SU-DHL-6 (cell line): ENCODE data around the gene PPM1H.
"Not testable (repeated sequence)": the region's sequence is repeated elsewhere in the genome, so short reads cannot be mapped to it uniquely, and the experiment has no call there.

Source experiments
- H2AFZ ChIP-seq: fragments of 200-600 bp; sonication (generic); 2 replicates; pipeline ENCODE4 v1.6.1; 2014; ENCODE audit warnings: low read depth, mild to moderate bottlenecking, moderate library complexity, mixed read lengths, antibody characterized with exemption, low read length; ENCODE audit not compliant: severe bottlenecking
- H3F3A ChIP-seq: fragments of 200-600 bp; shearing (Covaris generic); 2 replicates; pipeline ENCODE4 v1.6.0; 2016; ENCODE audit warnings: antibody characterized with exemption, mild to moderate bottlenecking; ENCODE audit not compliant: insufficient read depth
- H3K27ac ChIP-seq: fragments of 200-600 bp; sonication (generic); 2 replicates; pipeline ENCODE4 v1.5.1; 2016; ENCODE audit warnings: low read depth, mild to moderate bottlenecking, low read length, moderate library complexity, mixed read lengths
- H3K27me3 ChIP-seq: fragments of 200-600 bp; sonication (generic), shearing (Covaris generic); 2 replicates; pipeline ENCODE4 v1.6.0; 2014; ENCODE audit warnings: mild to moderate bottlenecking, low read length
- H3K36me3 ChIP-seq: fragments of 200-600 bp; sonication (generic); 2 replicates; pipeline ENCODE4 v1.6.1; 2014; ENCODE audit warnings: mild to moderate bottlenecking, low read length, mixed read lengths
- H3K4me2 ChIP-seq: fragments of 300-600, 200-600 bp; shearing (Covaris generic), sonication (generic); 2 replicates; pipeline ENCODE4 v1.6.0; 2014; ENCODE audit warnings: low read length, low read depth, mild to moderate bottlenecking; ENCODE audit not compliant: poor library complexity, severe bottlenecking
- H3K4me3 ChIP-seq: fragments of 200-600 bp; sonication (generic); 2 replicates; pipeline ENCODE4 v1.5.1; 2014; ENCODE audit warnings: antibody characterized with exemption, low read length, mild to moderate bottlenecking, mixed read lengths; ENCODE audit not compliant: insufficient read depth, poor library complexity, severe bottlenecking
- H3K79me2 ChIP-seq: fragments of 200-600 bp; sonication (generic); 2 replicates; pipeline ENCODE4 v1.6.1; 2014; ENCODE audit warnings: mild to moderate bottlenecking, low read length, moderate library complexity; ENCODE audit not compliant: insufficient read depth
- H3K9ac ChIP-seq: fragments of 200-600 bp; sonication (generic); 2 replicates; pipeline ENCODE4 v1.7.0; 2014; ENCODE audit warnings: mild to moderate bottlenecking, low read length
- H3K9me2 ChIP-seq: fragments of 200-600 bp; sonication (generic); replicated peaks from 2 replicates; pipeline ENCODE4 v1.6.1; 2014; ENCODE audit warnings: low read length; ENCODE audit not compliant: insufficient read depth
- H3K9me3 ChIP-seq: fragments of 200-600 bp; sonication (generic); 2 replicates; pipeline ENCODE4 v1.6.1; 2014; ENCODE audit warnings: low read length, mixed read lengths; ENCODE audit not compliant: insufficient read depth
- H4K20me1 ChIP-seq: fragments of 200-600 bp; sonication (generic); 2 replicates; pipeline ENCODE4 v1.6.1; 2014; ENCODE audit warnings: low read depth, mild to moderate bottlenecking, antibody characterized with exemption, low read length, moderate library complexity, mixed read lengths
- CTCF ChIP-seq: fragments of 200-600 bp; sonication (generic); IDR thresholded peaks from one replicate; pipeline ENCODE4 v1.5.1; 2017; ENCODE audit warnings: antibody characterized with exemption, mild to moderate bottlenecking, low read length, moderate library complexity; ENCODE audit not compliant: insufficient read depth, poor library complexity, severe bottlenecking
- EZH2phosphoT487 ChIP-seq: fragments of 200-600 bp; sonication (generic), shearing (Covaris generic); conservative IDR thresholded peaks from 2 replicates; pipeline ENCODE4 v1.6.1; 2018; ENCODE audit warnings: mild to moderate bottlenecking, antibody characterized with exemption, low read length, moderate library complexity, mixed read lengths

The PPM1H gene

DNA sequence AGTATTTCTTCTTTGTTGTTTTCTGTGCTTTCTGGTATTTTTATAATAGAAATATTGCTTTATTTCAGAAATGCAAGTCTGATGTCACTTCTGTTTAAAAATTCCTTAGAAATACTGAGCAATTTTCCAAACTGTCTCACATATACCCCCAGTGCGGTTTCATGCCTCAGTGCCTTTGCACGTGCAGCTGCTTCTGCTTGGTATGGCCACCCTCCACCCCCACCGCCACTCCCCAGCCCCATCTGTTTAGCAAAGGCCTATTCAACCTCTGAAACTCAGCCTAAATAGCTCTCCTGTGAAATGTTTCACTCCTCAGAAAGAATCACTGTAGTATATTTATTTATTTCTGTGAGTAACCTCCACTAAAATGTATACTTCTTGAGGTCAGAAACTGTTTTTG lies 52.3 kb downstream of the PPM1H start:
- no peak for TF ChIP-seq CTCF
- TF ChIP-seq EZH2phosphoT487, result no peak
- Histone ChIP-seq H3K9me2 (no peaks in the 10 kb centered on the region), H2AFZ (no peak overlapping the region), H3K4me3 (no peak overlapping the region), H3K27me3 (no peaks in the 10 kb centered on the region), H3K36me3 (no peaks in the 10 kb centered on the region), H3K4me2 (no peak overlapping the region), H3F3A (no peaks in the 10 kb centered on the region), H3K79me2 (no peaks in the 10 kb centered on the region), H3K9me3 (no peaks in the 10 kb centered on the region), H3K9ac (no peak overlapping the region), H4K20me1 (no peaks in the 10 kb centered on the region), H3K27ac (no peak overlapping the region)

DNA sequence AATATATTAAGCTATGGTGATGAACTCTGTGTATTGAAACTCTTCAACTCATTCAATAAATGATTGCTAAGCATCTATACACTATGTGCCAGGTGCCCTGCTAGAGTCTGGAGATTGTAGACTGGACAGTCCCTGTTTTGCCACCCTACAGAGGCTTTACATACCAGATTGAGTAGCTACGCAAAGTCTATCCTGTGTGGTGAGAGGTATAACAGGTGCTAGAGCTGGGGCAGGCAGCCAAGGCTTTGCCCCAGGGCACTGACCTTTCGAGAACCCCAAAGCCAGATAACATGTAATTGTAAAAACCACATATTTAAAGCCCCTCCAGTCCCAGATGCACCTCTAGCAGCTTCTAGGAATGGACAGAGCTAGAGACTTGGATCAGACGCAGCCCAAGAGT lies 52.8 kb downstream of the PPM1H start:
- Histone ChIP-seq H3K79me2 (no peaks in the 10 kb centered on the region), H3K4me3 (no peak overlapping the region), H3K9me3 (no peaks in the 10 kb centered on the region), H3K9me2 (no peaks in the 10 kb centered on the region), H3K36me3 (no peaks in the 10 kb centered on the region), H3K4me2 (no peak overlapping the region), H3K27ac (no peak overlapping the region), H4K20me1 (no peaks in the 10 kb centered on the region), H2AFZ (no peak overlapping the region), H3K27me3 (no peaks in the 10 kb centered on the region), H3K9ac (no peak overlapping the region), H3F3A (no peaks in the 10 kb centered on the region)
- no peak for TF ChIP-seq EZH2phosphoT487

DNA sequence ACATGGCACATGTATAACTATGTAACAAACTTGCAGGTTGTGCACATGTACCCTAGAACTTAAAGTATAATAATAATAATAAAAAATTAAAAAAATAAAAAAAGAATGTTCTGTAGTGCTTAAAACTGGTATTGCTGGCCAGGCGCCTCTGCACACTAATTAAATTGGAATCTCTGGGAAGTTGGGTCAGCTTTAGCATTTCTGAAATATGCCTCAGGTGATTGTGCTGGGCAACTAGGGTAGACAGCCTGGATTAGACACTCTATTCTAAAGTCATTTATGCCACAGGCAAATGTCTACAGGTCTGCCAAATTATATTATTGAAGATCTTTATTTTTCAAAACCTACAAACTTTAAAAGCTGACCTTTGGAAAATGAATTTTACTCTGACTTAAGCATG lies 55.3 kb downstream of the PPM1H start:
- no peaks in the 10 kb centered on the region for H3F3A ChIP-seq

DNA sequence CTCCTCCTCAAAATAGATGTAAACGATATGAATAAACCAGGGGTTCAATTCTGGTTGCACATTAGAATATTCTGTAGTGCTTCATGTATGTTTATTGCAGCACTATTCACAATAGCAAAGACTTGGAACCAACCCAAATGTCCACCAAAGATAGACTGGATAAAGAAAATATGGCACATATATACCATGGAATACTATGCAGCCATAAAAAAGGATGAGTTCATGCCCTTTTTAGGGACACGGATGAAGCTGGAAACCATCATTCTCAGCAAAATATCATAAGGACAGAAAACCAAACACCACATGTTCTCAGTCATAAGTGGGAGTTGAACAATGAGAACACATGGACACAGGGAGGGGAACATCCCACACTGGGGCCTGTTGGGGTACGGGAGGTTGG lies 55.7 kb downstream of the PPM1H start:
- H3K79me2 ChIP-seq, H3K4me2 ChIP-seq, H4K20me1 ChIP-seq, H3F3A ChIP-seq, H3K9me2 ChIP-seq, H2AFZ ChIP-seq, H3K9ac ChIP-seq, H3K4me3 ChIP-seq, H3K27me3 ChIP-seq, H3K36me3 ChIP-seq, H3K9me3 ChIP-seq, H3K27ac ChIP-seq: not testable (repeated sequence)

More for the DNA sequence above, 55.3 kb downstream of the PPM1H start:
- H3K79me2 ChIP-seq, result no peaks in the 10 kb centered on the region
- H3K9me3 ChIP-seq, result no peaks in the 10 kb centered on the region
- H2AFZ ChIP-seq, result no peak overlapping the region
- no peak overlapping the region for H3K4me2 ChIP-seq
- no peaks in the 10 kb centered on the region for H3K36me3 ChIP-seq
- H3K4me3 ChIP-seq, result no peak overlapping the region
- no peaks in the 10 kb centered on the region for H3K9me2 ChIP-seq
- no peaks in the 10 kb centered on the region for H4K20me1 ChIP-seq
- no peak overlapping the region for H3K9ac ChIP-seq
- TF ChIP-seq CTCF (no peak), EZH2phosphoT487 (no peak)
- H3K27me3 ChIP-seq, result no peaks in the 10 kb centered on the region
- H3K27ac ChIP-seq, result no peak overlapping the region
